NCI-H524 (cell line): Measurements from ENCODE around the gene MCC.
A peak's percentile ranks its signal among the peaks of the same experiment; 100 is the strongest.

Source experiments
- DNase-seq, 2 experiments: peaks; one replicate each; lab custom pipeline; 2025; lab: John Stamatoyannopoulos, UW

MCC gene

GRCh38 chr5:112976432-112977309 lies 511.6 kb downstream of the MCC start, which contains the start of gene DCP2:
Gene DCP2 (plus strand): TSS chr5:112976798. CDS start chr5:112976934, 136 bp downstream.
- peak; percentile 99 for DNase-seq

GRCh38 chr5:112975721-112976431 lies 512.4 kb downstream of the MCC start:
- no peak for DNase-seq

- DNase-seq: no peak
Measured at GRCh38 chr5:112974901-112975300, 513.4 kb downstream of the MCC start.

- no peak for DNase-seq
Measured at GRCh38 chr5:112973904-112974303, 514.3 kb downstream of the MCC start.

- DNase-seq: no peak
Measured at GRCh38 chr5:112973036-112973435, 515.2 kb downstream of the MCC start.
